ENCODE data around the gene ARHGAP26.

ARHGAP26 gene

DNA sequence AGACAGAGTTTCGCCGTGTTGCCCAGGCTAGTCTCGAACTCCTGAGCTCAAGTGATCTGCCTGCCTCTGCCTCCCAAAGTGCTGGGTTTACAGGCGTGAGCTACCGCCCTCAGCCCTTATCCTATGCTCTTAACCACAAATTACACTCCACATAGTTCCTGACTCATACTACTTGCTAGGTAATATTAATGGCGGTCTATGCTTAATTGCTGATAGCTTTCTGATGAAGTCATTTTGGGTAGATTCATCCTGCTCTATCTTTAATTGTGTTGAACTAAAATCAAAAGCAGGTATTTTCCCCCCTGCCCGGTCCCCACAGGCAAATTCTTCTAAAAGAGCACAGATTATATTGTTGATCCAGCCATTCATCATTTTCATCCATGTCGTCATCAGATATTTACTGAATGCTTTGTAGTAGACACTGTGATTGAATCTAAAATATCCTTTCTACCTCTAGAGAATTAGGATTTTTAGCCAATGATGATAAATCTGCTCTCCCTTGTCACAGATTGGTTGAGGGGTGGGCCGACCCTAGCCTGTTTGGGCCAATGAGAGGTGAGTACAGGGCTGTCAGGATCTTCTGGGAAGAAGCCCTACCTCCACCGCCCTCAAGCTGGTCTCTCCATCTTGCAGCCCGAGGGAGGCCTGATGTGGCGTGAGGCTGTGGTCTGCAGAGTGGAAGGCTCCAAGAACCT, 488.5 kb downstream of the ARHGAP26 start:
- no peak for DNase-seq

DNA sequence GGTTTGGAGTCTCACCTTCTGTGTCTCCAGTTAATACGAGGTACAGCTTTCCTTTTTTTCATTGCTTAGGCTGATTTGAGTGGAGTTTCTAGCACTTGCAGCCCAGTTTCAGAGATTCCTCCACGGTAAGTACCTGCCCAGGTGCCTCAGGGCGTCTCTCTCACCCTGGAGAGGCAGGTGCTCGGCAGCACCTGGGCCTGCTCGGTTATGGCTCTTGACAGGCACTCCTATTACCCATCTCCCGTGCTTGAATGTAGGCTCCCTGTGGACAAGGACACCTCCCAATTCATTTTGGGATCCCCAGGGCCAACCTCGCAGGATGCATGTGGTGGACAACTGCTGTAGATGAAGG, 489.1 kb downstream of the ARHGAP26 start:
- no peak for DNase-seq

DNA sequence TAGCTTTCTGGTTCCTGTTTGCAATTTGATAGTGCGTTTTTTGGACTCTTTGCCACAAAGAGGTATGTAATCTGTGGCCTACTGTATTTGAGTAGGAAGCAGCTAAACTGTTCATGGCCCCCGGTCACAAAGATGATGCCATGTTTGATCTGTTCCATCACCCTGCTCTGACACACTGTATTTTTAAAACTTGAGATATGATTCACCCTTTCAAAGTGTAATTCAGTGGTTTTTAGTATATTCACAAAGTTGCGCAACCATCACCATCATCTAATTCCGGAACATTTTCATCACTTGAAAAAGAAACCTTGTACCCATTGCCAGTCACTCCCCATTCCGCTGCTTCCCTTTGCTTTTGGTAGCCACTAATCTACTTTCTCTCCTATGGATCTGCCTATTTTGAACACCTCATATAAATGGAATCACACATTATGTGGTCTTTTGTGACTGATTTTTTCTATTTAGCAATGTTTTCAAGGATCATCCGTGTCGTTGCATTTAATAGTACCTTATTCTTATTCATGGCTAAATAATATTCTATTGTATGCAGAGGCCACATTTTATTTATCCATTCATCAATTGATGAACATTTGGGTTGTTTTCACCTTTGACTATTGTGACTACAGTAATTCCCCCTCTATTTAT, 491.7 kb downstream of the ARHGAP26 start:
- DNase-seq = peak; percentile 39 to 60

DNA sequence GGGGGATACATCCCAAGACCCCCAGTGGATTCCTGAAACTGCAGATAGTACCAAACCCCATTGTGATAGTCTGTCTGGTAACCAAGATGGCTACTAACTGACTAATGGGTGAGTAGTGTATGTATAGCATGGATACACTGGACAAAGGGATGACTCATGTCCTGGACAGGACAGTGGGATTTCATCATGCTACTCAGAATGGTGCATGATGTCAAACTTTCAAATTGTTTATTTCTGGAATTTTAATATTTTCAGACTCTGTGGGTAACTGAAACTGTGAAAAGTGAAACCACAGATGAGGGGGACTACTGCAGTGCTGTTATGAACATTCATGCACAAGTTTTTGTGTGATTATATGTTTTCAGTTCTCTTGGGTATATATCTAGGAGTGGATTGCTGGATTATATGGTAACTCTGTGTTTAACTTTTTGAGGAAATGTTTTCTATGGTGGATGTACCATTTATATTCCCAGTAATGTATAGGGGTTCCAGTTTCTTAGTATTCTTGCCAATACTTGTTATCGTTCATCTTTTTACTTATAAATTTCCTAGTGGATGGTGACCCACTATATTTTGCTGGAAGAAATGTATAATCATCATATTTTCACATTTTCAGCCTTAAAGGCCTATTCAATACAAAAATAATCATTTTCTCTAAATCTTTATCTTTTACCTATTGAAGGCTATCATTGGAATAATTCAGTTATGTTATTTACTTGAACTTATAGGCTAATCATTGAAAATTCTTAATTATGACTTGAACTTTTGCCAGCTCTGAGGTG, 492.4 kb downstream of the ARHGAP26 start:
- DNase-seq = peak; percentile 57 to 58

DNA sequence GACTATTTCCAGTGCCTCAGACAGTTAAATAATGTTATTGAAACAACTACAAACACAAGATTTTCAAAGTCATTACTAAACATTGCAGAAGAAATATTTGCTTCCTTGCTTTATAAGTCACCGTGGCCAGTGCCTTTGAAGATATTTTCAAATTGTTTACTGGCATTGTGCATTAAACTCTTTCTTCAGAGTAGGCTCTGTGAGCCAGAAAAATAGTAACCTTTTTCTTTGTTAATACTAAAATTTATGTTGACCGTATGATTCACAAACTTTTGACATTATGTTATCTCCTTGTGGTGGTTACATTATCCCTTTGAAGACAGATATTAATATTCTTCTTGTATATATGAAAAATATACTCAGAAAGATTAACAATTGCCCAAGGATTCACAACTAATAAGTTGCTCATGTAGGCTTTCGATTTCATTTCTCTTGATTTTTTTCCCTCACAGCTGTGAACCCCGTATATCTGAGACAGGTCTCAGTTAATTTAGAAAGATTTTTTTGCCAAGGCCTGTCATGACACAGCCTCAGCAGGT, 493.2 kb downstream of the ARHGAP26 start:
- no peak for DNase-seq

DNA sequence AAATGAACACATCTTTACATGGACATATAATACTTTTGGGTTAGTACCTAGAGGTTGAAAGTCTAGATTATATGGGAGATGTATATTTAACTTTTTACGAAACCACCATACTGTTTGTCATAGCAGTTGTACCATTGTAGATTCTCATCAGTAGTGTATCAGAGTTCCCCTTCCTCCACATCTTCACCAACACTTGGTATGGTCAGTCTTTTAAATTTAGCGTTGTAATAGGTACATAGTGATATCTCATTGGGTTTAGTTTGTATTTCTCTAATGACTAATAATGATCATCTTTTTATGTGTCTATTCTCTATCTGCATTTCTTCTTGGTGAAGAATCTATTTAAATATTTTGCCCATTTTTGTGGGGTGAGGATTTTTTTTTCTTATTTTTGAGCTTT, 495.8 kb downstream of the ARHGAP26 start:
- DNase-seq = no peak

DNA sequence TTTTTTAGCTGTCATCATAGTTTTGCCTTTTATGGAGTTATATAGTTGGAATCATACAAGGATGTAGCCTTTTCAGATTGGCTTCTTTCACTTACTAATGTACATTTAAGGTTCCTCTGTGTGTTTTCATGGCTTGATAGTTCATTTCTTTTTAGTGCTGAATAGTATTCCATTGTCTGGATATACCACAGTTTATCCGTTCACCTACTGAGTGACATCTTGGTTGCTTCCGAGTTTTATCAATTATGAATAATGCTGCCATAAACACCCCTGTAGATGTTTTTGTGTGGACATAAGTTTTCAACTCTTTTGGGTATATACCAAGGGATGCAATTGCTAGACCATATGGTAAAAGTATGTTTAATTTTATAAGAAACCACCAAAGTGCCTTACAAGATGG, 497.0 kb downstream of the ARHGAP26 start:
- DNase-seq = no peak

DNA sequence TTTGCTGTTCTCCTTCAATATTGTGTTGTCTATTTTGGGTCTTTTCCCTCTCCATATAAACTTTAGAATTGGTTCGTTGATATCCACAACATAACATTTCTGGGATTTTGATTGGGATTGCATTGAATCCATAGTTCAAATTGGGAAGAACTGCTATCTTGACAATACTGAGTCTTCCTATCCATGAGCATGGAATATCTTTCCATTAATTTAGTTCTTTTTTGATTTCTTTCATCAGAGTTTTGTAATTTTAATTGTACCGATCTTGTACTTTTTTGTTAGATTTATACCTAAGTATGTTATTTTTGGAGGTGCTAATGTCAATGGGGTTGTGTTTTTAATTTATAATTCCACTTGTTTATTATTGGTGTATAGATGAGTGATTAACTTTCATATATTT, 498.2 kb downstream of the ARHGAP26 start:
- DNase-seq = no peak

DNA sequence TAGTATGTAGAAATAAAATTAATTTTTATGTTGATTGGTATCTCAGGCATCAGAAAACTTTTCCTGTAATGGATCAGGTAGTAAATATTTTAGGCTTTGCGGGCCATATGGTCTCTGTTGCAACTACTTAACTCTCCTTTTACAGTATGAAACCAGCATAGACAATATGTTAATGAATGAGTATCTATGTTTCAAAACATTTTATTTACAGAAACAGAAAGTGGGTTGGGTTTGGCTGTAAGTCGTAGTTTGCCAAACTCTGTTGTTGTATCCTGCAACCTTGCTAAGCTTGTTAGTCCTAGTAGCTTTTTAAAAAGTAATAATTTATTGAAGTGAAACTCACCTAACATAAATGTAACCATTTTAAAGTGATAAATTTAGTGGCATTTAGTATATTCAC, 501.3 kb downstream of the ARHGAP26 start:
- DNase-seq = no peak

DNA sequence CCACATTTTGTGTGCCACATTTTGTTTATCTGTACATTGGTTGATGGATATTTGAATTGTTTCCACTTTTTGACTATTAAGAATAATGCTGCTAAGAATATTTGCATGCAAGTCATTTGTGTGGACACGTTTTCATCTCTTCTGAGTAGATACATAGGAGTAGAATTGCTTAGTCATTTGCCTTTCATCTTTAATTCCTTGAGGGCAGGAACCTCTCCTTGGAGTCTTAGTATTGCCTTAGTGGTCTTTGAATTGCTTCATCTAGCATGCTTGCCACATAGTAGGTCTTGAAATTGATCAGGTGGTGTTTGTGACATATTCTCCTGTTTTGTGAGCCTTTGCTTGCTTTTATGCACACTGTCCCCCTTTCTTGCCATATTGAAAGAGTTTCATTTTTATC, 504.8 kb downstream of the ARHGAP26 start:
- peak in 1 of 2 donors; percentile 15 for DNase-seq

DNA sequence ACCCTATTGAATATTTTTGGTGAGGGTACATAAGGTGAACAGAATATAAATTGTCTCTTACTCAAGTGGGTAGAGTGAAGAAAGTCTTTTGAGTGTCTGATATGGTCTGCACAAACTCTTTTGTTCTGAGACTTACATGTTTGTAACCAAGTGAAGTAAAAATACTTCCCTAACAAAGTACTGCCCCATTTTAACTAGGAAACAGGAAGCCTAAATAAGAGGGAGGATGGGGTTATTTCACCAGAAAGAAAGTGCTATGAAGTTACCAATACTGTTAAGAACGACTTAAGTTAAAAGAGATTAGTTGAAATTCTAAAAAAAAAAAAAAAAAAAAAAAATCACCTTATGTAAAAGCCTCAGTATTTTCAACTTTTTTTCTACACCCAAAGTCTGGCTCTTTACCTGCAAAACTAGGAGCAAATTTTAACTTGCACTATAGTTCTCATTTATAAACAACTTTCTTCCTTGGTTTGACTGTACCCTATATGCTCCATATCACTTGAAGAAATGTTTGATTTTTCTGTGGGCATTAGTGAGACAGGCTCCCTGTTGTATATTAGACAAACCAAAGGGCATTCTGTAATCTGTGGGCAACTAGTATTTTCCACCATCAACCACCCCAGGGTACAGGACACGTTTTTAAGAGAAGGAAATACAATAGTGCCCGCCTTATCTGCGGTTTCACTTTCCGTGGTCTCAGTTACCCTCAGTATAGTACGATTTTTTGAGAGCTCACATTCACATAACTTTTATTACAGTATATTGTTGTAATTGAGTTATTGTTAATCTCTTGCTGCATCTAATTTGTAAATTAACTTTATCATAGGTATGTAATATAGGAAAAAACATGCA, 505.6 kb downstream of the ARHGAP26 start:
- peak; percentile 37 to 73 for DNase-seq

DNA sequence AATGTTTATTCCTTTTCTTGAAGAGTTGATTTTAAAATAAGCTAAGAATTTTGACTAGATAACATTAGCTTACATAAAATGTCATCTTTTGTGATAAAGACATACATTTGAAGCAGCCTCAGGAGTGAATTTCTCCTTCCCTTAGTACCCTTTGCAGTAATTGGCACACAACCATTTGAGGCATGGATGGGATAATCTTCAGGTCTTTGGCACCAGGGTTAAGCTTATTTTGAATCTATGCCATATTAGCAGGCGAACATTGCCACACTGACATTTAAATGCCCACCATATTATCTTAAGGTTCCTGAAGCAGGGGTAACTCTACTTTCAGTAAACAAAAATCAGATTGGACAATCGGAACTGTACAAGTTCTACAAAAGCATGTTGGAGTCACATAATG, 507.4 kb downstream of the ARHGAP26 start:
- DNase-seq = no peak
